GM12892 (cell line): Measurements from ENCODE around the gene UBALD2. TPM values are rescaled to one million over a fixed set of nuclear protein-coding genes. Genes with fewer than 3 reads are reported as not detected.
"Not testable (repeated sequence)": the region's sequence is repeated elsewhere in the genome, so short reads cannot be mapped to it uniquely, and the experiment has no call there.

Experiments used
- DNase-seq: peaks from one replicate; pipeline ENCODE4 v3.0.0; 2011; ENCODE audit not compliant: insufficient read length
- FAIRE-seq: peaks from 2 replicates; lab custom pipeline; 2011; peaks lifted over from hg19 to GRCh38; lab: Jason Lieb, UNC
- POLR2A ChIP-seq: IDR thresholded peaks from 2 replicates; pipeline ENCODE4 v1.6.1; 2011; ENCODE audit warnings: low read depth, low read length, control low read depth
- POLR2AphosphoS5 ChIP-seq: IDR thresholded peaks from 2 replicates; pipeline ENCODE4 v1.6.1; 2011; ENCODE audit warnings: low read depth, low read length, control low read depth
- TAF1 ChIP-seq: IDR thresholded peaks from 2 replicates; pipeline ENCODE4 v1.6.1; 2011; ENCODE audit warnings: low read depth, mild to moderate bottlenecking, control low read depth, low read length, borderline replicate concordance
- polyA plus RNA-seq: library from polyadenylated mRNA; unstranded; fragments of >200 nt; gene quantifications from one replicate; pipeline ENCODE4 v1.2.1, GENCODE V29; 2012; ENCODE audit warnings: missing spikeins, inconsistent platforms; ENCODE audit not compliant: missing spikeins

UBALD2 gene
- polyA plus RNA-seq: 48.7 TPM

DNA sequence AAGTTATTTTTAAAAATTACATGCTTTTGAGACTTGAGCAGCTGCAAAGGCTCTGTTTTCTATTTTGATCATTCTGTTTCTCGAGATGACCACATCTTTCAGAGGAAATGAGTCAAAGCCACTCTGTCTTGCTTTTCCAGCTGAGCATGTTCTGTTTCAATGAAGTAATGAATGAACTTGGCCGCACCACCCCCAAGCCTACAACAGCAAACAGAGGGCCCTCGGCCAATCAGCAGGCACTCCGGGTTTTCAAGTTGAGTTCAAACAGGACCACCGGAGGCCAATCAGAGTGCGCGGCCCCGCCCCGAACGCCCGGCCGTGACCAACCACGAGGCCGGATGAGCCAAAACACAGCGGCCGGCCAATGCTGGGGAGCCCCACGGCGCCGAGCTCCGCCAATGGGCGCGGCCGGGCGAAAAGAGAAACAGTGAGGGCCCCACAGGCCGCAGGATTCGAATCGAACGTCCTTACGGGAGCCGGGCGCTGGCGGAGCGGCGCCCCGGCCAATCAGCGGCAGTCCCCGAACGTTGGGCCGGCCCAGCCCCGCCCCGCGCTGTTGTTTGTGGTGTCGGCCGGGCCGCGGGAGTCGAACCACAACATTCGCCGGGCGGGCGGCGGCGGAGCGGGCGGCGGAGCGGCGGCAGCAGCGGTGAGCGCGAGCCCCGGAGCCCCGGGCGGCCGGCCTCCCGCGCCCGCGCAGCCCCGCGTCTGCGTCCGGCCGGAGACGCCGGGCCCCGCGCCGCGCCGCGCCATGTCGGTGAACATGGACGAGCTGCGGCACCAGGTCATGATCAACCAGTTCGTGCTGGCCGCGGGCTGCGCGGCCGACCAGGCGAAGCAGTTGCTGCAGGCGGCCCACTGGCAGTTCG lies at the start of gene UBALD2:
TSS of gene UBALD2 (plus strand) at position 594 of the 869 bp plus-strand sequence. CDS start at position 752, 158 bp downstream.
- no peak for TF ChIP-seq POLR2AphosphoS5
- TF ChIP-seq POLR2A: peak; percentile 66; the same call in 1 of the 2 replicates
- peak; percentile 78; the same call in 1 of the 2 replicates for TF ChIP-seq TAF1
- FAIRE-seq (peak; percentile 86), DNase-seq (peak; percentile 96)

DNA sequence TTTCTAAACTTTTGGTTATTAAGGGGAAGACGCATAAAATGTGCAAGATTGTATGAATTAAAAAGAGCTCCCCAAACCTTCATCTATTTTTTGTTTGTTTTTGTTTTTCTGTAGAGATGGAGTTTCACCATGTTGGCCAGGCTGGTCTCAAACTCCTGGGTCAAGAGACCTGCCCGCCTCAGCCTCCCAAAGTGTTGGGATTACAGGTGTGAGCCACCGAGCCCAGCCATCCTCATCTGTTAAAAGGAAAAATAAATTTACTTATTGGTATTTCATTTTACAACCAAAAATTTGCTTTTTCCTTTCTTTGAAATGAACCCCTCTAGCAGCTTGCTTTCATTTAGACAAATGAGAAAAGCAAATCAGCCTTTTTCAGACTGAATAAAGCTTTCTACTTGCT lies 48.1 kb upstream of the UBALD2 start:
- no peak for TF ChIP-seq TAF1
- TF ChIP-seq POLR2A: no peak
- no peak for TF ChIP-seq POLR2AphosphoS5
- no peak for FAIRE-seq

DNA sequence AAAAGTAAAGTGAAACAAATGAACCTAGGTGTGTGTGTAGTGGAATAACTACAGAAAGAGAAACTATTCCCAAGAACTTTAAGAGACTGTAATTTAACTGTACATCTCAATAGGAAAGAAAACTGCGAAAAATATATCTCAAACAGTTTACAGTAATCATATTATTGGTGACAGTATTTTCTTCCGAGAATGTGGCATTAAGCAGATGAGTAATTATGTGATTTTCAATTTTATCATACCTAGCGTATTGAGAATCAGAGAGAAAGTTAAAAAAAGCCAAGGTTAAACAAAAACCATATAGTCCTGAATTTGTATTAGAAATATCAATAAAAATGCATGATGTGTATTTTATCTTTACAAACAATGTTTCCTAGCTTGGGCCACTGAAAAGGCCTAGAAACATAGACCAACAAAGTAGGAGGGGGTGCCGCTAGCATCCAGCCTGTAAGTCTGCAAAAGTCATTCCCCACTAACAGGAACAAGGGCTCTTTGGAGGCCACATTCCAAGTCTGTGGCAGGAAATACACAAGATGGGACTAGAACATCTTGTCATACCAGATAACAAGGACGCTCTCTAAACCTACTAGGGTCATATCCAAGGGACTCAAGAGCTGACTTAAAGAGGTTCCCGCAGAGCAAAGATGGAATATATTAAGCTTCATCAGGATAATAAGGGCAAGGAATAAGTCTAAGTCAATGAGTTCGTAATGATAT lies 45.3 kb upstream of the UBALD2 start:
- FAIRE-seq (no peak), DNase-seq (no peak)
- no peak for TF ChIP-seq POLR2AphosphoS5
- TF ChIP-seq TAF1: no peak
- no peak for TF ChIP-seq POLR2A

More for the DNA sequence above, 48.1 kb upstream of the UBALD2 start:
- no peak for DNase-seq

DNA sequence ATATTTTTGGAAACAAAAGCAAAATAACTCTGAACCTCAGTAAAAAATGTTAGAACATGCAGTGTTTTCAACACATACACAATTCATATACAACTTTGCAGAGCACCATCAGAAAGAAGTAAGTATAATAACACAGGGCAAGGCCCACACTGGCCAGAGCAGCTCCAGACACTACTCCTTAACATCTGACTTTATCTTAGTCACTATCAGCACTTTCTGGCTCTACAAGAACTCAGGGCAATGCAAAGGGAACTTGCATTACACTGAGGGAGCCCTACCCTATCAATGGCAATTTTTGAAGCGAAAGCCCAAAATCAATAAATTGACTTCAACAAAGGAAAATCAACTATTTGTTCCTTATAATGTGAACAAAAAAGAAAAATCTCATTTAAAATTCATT lies 41.3 kb upstream of the UBALD2 start:
- DNase-seq (no peak), FAIRE-seq (no peak)
- TF ChIP-seq POLR2AphosphoS5 (no peak), TAF1 (no peak), POLR2A (no peak)

DNA sequence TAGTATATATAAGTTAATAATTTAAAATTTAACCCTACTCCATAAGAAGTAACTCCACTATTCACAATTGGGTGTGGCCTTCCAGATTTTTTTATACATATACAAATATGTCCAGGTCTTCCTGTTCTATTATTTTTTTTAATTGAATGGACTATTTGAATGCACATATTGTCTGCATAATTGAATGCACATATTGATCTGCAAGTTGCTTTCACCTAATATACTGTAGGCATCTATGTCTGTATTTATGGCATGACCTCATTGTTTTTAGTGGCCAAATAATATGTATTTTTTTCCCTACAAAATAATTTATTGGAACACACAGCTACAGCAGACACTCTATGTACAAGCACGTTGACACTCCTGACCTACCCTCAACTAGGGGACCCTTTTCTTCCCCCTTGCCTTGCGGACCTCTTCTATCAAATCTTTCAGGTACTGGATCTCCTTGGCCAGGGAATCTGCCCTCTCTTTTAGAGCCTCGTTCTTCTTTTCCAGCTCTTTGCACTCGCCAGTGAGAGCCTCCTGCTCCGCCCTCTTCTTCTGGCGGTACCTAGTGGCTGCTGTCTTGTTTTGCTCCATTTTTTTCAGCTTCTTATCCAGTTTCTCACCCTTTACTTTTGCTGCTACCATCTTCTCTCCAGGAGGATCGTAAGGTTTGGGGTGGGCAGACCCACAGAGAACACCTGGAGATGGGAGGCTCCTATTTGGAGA lies 39.6 kb upstream of the UBALD2 start:
- not testable (repeated sequence) for FAIRE-seq, DNase-seq

DNA sequence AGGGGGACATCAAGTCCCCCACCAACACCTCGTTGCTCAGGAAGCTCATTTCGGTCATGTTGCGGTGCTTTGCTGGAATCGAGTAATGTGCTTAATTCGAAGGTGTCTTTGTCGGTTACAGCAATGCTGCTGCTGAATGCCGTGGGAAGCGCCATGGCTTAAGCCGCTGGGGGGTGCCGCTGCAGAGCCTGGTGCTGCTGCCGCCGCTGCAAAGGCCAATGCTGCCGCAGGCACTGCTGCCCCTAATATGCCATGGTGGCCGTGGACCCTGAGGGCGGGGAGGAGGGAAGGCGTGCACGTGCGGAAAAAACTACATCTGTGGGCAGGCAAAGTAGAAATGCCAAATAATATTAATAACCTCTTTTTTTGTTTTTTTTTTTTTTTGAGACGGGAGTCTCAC lies 38.4 kb upstream of the UBALD2 start:
- not testable (repeated sequence) for FAIRE-seq

DNA sequence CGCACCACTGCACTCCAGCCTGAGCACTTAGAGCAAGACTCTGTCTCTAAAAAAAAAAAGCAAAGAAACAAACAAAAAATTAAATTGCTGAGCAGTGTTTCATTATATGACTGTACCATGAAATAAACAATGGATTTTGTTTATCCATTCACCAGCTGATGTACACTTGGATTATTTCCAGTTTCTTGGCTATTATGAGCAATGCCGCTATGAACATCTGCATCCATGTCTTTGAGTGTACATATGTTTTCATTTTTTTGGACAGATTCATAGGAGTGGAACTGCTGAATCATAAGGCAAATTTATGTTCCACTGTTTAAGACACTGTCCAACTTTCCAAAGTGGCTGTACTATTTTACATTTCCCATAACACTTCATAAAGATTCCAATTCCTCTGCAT lies 32.8 kb upstream of the UBALD2 start:
- no peak for FAIRE-seq
- TF ChIP-seq POLR2AphosphoS5: no peak
- no peak for TF ChIP-seq POLR2A
- no peak for TF ChIP-seq TAF1

More for the DNA sequence above, 38.4 kb upstream of the UBALD2 start:
- not testable (repeated sequence) for DNase-seq

DNA sequence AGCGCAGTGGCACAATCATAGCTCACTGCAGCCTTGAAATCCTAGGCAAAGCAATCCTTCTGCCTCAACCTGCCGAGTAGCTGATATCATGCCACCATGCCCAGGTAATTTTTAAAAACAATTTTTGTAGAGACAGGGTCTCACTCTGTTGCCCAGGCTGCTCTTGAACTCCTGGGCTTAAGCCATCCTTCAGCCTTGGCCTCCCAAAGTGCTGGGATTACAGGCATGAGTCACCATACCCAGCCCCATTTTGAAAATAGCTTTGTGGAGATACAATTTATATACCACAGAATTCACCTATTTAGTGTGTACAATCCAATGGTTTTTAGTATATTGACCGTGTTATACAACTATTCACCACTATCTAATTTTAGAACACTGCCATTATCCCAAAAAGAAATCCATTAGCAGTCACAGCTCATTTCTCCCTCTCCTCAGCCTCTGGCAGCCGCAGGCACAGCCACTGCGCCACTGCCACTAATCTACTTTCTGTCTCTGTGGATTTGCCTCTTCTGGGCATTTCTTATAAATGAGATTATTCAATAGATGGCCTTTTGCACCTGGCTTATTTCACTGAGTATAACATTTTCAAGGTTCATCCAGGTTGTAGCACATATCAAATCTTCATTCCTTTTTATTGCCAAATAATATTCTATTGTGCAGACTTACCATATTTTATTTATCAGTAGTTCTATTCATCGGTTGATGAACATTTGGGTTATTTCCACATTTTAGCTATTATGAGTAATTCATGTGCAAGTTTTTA lies 31.4 kb upstream of the UBALD2 start:
- DNase-seq: no peak
- no peak for TF ChIP-seq POLR2AphosphoS5
- TF ChIP-seq POLR2A: no peak
- TF ChIP-seq TAF1: no peak
- peak; percentile 44 for FAIRE-seq

More for the DNA sequence above, 32.8 kb upstream of the UBALD2 start:
- no peak for DNase-seq

DNA sequence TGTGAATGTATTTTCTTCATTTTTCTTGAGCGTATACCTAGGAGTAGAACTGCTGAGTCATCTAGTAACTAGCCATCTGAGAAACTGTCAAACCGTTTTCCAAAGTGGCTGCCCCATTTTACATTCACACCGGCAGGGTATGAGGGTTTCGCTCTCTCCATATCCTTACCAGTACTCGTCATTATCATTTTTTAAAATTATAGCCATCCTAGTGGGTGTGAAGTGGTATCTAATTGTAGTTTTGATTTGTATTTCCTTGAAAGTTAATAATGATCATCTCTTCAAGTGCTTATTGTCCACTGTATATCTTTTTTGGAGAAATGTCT lies 30.8 kb upstream of the UBALD2 start:
- TF ChIP-seq TAF1: no peak
- TF ChIP-seq POLR2A: no peak
- no peak for TF ChIP-seq POLR2AphosphoS5
- DNase-seq: no peak
- FAIRE-seq: peak; percentile 84

DNA sequence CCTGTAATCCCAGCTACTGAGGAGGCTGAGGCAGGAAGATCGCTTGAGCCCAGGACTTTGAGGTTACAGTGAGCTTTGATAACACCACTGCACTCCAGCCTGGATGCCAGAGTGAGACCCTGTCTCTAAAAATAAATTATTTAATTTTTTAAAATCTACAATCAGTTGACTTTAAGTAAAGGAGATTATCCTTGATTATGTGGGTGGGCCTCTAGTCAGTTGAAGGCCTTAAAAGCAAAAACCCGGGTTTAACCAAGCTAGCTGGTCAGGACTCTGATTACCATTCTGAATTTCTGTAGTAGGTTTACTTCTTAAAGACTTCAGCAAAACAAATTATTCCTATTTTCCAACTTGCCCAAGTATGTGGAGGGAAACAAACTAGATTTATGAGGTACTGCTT lies 29.3 kb upstream of the UBALD2 start:
- DNase-seq: no peak
- no peak for TF ChIP-seq POLR2A
- TF ChIP-seq TAF1: no peak
- no peak for TF ChIP-seq POLR2AphosphoS5
- no peak for FAIRE-seq

DNA sequence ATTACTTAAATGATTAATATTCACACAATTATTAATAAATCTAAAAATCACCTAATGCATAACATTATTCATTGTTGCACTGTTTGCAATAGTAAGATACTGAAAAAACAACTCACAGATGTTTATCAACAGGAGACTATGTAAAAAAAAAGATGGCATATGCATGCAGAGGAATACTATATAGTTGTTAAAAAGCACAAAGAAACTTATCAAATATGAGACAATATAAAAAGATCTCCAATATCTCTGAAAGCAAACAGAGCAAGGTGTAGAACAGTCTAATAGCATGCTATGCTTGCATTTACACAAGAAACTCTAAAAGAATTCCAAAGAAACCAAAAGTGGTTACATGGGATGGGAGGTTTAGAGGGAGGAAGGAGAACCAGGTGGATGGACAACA lies 28.5 kb upstream of the UBALD2 start:
- DNase-seq (no peak), FAIRE-seq (no peak)
- no peak for TF ChIP-seq POLR2AphosphoS5
- TF ChIP-seq TAF1: no peak
- no peak for TF ChIP-seq POLR2A
